ENCODE data around the gene PCSK5.

The PCSK5 gene

DNA sequence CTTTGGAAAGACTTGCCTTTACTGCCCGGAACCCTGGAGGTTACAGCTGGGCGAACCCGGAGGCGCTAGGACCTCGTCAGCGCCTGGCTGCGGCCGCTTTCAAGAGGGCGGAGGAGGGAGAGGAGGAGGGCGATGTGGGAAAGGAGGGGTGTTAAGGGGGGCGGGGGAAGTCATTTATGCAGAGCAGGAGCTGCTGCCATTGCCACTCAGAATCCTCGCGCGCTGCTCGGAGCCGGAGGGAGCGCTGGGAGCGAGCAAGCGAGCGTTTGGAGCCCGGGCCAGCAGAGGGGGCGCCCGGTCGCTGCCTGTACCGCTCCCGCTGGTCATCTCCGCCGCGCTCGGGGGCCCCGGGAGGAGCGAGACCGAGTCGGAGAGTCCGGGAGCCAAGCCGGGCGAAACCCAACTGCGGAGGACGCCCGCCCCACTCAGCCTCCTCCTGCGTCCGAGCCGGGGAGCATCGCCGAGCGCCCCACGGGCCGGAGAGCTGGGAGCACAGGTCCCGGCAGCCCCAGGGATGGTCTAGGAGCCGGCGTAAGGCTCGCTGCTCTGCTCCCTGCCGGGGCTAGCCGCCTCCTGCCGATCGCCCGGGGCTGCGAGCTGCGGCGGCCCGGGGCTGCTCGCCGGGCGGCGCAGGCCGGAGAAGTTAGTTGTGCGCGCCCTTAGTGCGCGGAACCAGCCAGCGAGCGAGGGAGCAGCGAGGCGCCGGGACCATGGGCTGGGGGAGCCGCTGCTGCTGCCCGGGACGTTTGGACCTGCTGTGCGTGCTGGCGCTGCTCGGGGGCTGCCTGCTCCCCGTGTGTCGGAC lies at the start of gene PCSK5:
Gene PCSK5 (plus strand): TSS at position 202 of the 805 bp plus-strand sequence. CDS start 509 bp downstream, at position 711.
- TF ChIP-seq CTCF (conservative IDR thresholded peaks at IDR 0.05; ENCODE audit: low read depth, low read length), result peak; percentile 37
- peak; percentile 97 for DNase-seq (ENCODE audit: low read depth)
- H3K4me3 ChIP-seq (ENCODE audit: low read depth, low read length), result peak within 1 kb of the TSS; percentile 73

DNA sequence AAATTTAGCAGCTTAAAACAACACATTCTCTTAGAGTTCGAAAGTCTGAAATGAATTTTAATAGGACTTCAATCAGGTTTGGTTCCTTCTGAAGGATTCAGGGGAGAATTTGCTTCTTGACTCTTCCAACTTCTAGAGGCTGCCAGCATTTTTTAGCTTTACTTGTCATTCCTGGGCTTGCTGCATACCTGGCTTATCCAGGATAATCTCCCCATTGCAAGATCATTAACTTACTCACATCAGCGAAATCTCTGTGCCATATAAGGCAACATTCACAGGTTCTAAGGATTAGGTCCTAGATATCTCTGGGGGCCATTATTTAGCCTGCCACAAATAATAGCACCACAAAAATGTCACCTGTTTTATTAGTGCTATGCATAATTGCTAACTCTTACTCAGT lies 46.2 kb upstream of the PCSK5 start:
- DNase-seq (ENCODE audit: low read depth), result no peak
- TF ChIP-seq CTCF (conservative IDR thresholded peaks at IDR 0.05; ENCODE audit: low read depth, low read length), result no peak
- H3K4me3 ChIP-seq (ENCODE audit: low read depth, low read length), result no peak overlapping the region

- no peak for DNase-seq (ENCODE audit: low read depth)
- TF ChIP-seq CTCF (conservative IDR thresholded peaks at IDR 0.05; ENCODE audit: low read depth, low read length), result no peak
- no peak overlapping the region for H3K4me3 ChIP-seq (ENCODE audit: low read depth, low read length)
These were observed 44.7 kb upstream of the PCSK5 start for GRCh38 chr9:75845806-75846205.

- TF ChIP-seq CTCF (conservative IDR thresholded peaks at IDR 0.05; ENCODE audit: low read depth, low read length), result no peak
- H3K4me3 ChIP-seq (ENCODE audit: low read depth, low read length), result no peak overlapping the region
- no peak for DNase-seq (ENCODE audit: low read depth)
These were observed 43.4 kb upstream of the PCSK5 start for GRCh38 chr9:75847085-75847484.

- no peak for DNase-seq (ENCODE audit: low read depth)
- TF ChIP-seq CTCF (conservative IDR thresholded peaks at IDR 0.05; ENCODE audit: low read depth, low read length), result no peak
- H3K4me3 ChIP-seq (ENCODE audit: low read depth, low read length), result no peak overlapping the region
These were observed 39.8 kb upstream of the PCSK5 start for GRCh38 chr9:75850459-75851200.

GRCh38 chr9:75851917-75852316 lies 38.6 kb upstream of the PCSK5 start:
- DNase-seq (ENCODE audit: low read depth), result no peak
- no peak overlapping the region for H3K4me3 ChIP-seq (ENCODE audit: low read depth, low read length)
- TF ChIP-seq CTCF (conservative IDR thresholded peaks at IDR 0.05; ENCODE audit: low read depth, low read length), result no peak

All from choroid plexus epithelial cell (primary cell).